DMS114 treated with DMSO at 0.1 percent for 48 hours (cell line): Measurements from ENCODE around the gene DAPK1.
A peak's percentile ranks its signal among the peaks of the same experiment; 100 is the strongest.

ENCODE experiments used
- DNase-seq: peaks from one replicate; lab custom pipeline; 2025; ENCODE audit not compliant: unreplicated experiment; lab: John Stamatoyannopoulos, UW

The DAPK1 gene

GRCh38 chr9:87706066-87706739 is 208.5 kb downstream of the DAPK1 start:
- DNase-seq: no peak

GRCh38 chr9:87707805-87708506 is 210.3 kb downstream of the DAPK1 start:
- no peak for DNase-seq

GRCh38 chr9:87708546-87708945 is 210.9 kb downstream of the DAPK1 start:
- no peak for DNase-seq

GRCh38 chr9:87708986-87709728 is 211.5 kb downstream of the DAPK1 start:
- DNase-seq: no peak

GRCh38 chr9:87710443-87710842 is 212.8 kb downstream of the DAPK1 start:
- DNase-seq: no peak

GRCh38 chr9:87711857-87712800 is 214.5 kb downstream of the DAPK1 start:
- DNase-seq: no peak

- no peak for DNase-seq
Measured at GRCh38 chr9:87712801-87713277, 215.2 kb downstream of the DAPK1 start.

GRCh38 chr9:87713278-87713987 is 215.8 kb downstream of the DAPK1 start:
- no peak for DNase-seq

- DNase-seq: no peak
Measured at GRCh38 chr9:87713988-87714330, 216.3 kb downstream of the DAPK1 start.

GRCh38 chr9:87714819-87715218 is 217.2 kb downstream of the DAPK1 start:
- no peak for DNase-seq

- no peak for DNase-seq
Measured at GRCh38 chr9:87716141-87716540, 218.5 kb downstream of the DAPK1 start.

GRCh38 chr9:87717456-87717855 is 219.8 kb downstream of the DAPK1 start:
- DNase-seq: no peak

GRCh38 chr9:87718231-87718630 is 220.6 kb downstream of the DAPK1 start:
- no peak for DNase-seq

GRCh38 chr9:87718852-87719612 is 221.4 kb downstream of the DAPK1 start:
- no peak for DNase-seq

GRCh38 chr9:87720173-87720572 is 222.5 kb downstream of the DAPK1 start:
- DNase-seq: no peak

- no peak for DNase-seq
Measured at GRCh38 chr9:87722393-87723088, 224.9 kb downstream of the DAPK1 start.

GRCh38 chr9:87725356-87725899 is 227.8 kb downstream of the DAPK1 start:
- peak; percentile 21 for DNase-seq

- peak; percentile 25 for DNase-seq
Measured at GRCh38 chr9:87725900-87726709, 228.4 kb downstream of the DAPK1 start, which contains the start of gene CTSL. Gene CTSL (plus strand): TSS chr9:87726119. CDS start chr9:87727604, 1,485 bp downstream.
